AG10803 (cell line): ENCODE results near the gene ARHGEF11.

Experiments
- DNase-seq: peaks from one replicate; pipeline ENCODE4 v3.0.0; 2010; ENCODE audit warnings: low read depth
- H3K4me3 ChIP-seq: 2 replicates; pipeline ENCODE4 v1.5.1; 2011; ENCODE audit warnings: mild to moderate bottlenecking, low read length, control low read depth
- TF ChIP-seq, protein P1 (sequence below): conservative IDR thresholded peaks from 2 replicates; pipeline ENCODE4 v1.5.1; 2011; ENCODE audit warnings: mild to moderate bottlenecking, low read length, control low read depth, inconsistent platforms

ARHGEF11 gene

GRCh38 chr1:157034137-157034800, 11.3 kb downstream of the ARHGEF11 start:
- TF ChIP-seq, protein P1, sequence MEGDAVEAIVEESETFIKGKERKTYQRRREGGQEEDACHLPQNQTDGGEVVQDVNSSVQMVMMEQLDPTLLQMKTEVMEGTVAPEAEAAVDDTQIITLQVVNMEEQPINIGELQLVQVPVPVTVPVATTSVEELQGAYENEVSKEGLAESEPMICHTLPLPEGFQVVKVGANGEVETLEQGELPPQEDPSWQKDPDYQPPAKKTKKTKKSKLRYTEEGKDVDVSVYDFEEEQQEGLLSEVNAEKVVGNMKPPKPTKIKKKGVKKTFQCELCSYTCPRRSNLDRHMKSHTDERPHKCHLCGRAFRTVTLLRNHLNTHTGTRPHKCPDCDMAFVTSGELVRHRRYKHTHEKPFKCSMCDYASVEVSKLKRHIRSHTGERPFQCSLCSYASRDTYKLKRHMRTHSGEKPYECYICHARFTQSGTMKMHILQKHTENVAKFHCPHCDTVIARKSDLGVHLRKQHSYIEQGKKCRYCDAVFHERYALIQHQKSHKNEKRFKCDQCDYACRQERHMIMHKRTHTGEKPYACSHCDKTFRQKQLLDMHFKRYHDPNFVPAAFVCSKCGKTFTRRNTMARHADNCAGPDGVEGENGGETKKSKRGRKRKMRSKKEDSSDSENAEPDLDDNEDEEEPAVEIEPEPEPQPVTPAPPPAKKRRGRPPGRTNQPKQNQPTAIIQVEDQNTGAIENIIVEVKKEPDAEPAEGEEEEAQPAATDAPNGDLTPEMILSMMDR: no peak
- no peak for DNase-seq

DNA sequence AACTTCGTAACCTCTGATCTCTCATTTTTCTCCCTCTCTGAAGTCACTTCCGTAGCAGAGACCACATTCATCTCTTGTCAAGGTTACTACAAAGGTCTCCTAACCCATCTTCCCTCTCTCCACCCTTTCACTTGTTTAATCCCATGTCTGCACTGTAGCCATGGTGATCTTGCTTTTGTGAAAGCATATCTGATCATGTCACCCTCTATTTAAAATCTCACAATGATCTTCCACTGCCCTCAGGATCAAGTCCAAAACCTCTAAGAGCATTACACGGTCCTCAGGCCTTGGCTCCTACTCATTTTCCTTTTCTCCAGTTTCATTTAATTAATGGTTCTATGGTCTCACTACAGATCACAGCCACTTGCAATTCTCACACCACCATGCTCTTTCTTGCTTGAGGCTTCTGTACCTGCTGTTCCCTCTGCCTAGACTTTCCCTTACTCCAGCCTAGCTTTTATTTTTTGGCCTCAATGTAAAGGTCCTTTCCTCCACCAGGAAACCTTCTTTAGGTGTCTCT, 12.1 kb downstream of the ARHGEF11 start:
- TF ChIP-seq, protein P1: no peak
- no peak overlapping the region for H3K4me3 ChIP-seq
- no peak for DNase-seq

More at GRCh38 chr1:157034137-157034800, 11.3 kb downstream of the ARHGEF11 start:
- H3K4me3 ChIP-seq: no peak overlapping the region

DNA sequence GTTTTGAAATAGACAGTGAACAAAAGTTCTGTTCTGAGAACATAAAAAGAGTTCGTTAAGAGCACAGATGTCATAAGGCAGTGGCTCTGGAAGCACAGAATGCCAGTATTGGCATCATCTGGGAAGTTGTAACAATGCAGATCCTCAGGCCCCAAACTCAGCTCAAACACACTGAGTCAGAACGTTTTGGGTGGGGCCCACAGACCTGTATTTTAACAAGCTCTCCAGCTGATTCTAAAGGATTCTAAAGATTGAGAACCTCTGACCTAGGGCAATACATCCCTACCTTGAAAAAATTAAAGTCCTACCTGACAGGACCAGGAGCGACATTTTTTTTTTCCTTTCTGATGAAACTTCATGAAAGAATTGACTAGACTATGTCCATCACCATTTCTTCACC, 13.2 kb downstream of the ARHGEF11 start:
- DNase-seq: no peak
- TF ChIP-seq, protein P1: no peak
- no peak overlapping the region for H3K4me3 ChIP-seq

GRCh38 chr1:157030728-157031127, 14.8 kb downstream of the ARHGEF11 start:
- no peak overlapping the region for H3K4me3 ChIP-seq
- no peak for DNase-seq
- TF ChIP-seq, protein P1: no peak

DNA sequence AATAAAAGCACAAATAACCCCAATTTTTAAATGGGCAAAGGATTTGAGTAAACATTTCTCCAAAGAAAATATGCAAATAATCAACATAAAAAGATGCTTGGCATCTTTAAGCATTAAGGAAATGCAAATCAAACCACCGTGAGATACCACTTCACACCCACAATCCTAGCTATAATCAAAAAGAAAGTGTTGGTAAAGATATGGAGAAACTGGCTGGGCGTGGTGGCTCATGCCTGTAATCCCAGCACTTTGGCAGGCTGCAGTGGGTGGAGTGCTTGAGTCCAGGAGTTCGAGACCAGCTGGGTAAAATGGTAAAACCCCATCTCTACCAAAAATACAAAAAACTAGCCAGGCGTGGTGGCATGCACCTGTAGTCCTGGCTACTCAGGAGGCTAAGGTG, 16.9 kb downstream of the ARHGEF11 start:
- TF ChIP-seq, protein P1: no peak
- no peak overlapping the region for H3K4me3 ChIP-seq
- DNase-seq: no peak

GRCh38 chr1:157025856-157026255, 19.7 kb downstream of the ARHGEF11 start:
- DNase-seq: peak; percentile 82
- H3K4me3 ChIP-seq: no peak overlapping the region
- TF ChIP-seq, protein P1: no peak

GRCh38 chr1:157025385-157025784, 20.2 kb downstream of the ARHGEF11 start:
- H3K4me3 ChIP-seq: no peak overlapping the region
- no peak for DNase-seq
- TF ChIP-seq, protein P1: no peak
